ENCODE results near the gene ACRBP.

Gene ACRBP

DNA sequence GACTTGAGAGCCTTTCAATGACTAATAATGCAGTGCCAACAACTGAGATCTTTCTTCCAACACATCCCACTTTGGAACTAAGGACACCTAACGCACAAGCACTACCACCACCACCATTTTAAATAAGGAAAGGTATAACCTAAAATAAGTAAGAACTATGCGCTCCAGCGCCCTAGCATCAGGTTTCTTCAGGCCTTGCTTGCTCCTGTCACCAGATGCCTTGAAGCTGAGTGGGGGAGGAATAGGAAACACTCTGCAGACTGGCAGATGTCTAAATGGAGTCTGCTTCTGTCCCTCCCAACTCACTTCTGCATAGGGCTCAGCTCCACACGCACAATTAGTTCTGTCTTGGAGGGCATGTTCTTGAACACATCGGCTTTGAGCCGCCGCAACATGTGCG is 55.1 kb downstream of the ACRBP start:
- no peak overlapping the region for H3K4me3 ChIP-seq (IDR thresholded peaks at IDR 0.05; ENCODE audit: insufficient read depth, low read depth, low read length)
- H3K9ac ChIP-seq = no peak overlapping the region
- H4K20me1 ChIP-seq (ENCODE audit: insufficient read depth) = no peaks in the 10 kb centered on the region
- no peaks in the 10 kb centered on the region for H3K27me3 ChIP-seq (ENCODE audit: insufficient read depth, low read depth)
- TF ChIP-seq, protein P1, sequence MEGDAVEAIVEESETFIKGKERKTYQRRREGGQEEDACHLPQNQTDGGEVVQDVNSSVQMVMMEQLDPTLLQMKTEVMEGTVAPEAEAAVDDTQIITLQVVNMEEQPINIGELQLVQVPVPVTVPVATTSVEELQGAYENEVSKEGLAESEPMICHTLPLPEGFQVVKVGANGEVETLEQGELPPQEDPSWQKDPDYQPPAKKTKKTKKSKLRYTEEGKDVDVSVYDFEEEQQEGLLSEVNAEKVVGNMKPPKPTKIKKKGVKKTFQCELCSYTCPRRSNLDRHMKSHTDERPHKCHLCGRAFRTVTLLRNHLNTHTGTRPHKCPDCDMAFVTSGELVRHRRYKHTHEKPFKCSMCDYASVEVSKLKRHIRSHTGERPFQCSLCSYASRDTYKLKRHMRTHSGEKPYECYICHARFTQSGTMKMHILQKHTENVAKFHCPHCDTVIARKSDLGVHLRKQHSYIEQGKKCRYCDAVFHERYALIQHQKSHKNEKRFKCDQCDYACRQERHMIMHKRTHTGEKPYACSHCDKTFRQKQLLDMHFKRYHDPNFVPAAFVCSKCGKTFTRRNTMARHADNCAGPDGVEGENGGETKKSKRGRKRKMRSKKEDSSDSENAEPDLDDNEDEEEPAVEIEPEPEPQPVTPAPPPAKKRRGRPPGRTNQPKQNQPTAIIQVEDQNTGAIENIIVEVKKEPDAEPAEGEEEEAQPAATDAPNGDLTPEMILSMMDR (conservative IDR thresholded peaks at IDR 0.05; ENCODE audit: low read depth, low read length) = no peak
- no peak overlapping the region for H3K27ac ChIP-seq
- H3K79me2 ChIP-seq (ENCODE audit: insufficient read depth, low read depth) = peaks cover 4% of the 10 kb centered on the region; the same call in 1 of the 2 replicates
- H3K36me3 ChIP-seq (ENCODE audit: insufficient read depth) = peaks cover 22% of the 10 kb centered on the region; the same call in 1 of the 2 replicates
- no peak overlapping the region for H2AFZ ChIP-seq (ENCODE audit: low read depth)
- no peaks in the 10 kb centered on the region for H3K4me1 ChIP-seq (ENCODE audit: low read depth, poor library complexity, severe bottlenecking)
- H3K4me2 ChIP-seq = no peak overlapping the region
